OCI-LY1 (cell line): ENCODE results near the gene ASTL.

Source experiments
- CTCF ChIP-seq: fragments of 200-600 bp; sonication (generic), shearing (Covaris generic); IDR thresholded peaks from 2 replicates; pipeline ENCODE4 v1.5.1; 2017; ENCODE audit warnings: mild to moderate bottlenecking, antibody characterized with exemption, low read length, moderate library complexity, mixed read lengths
- EZH2 ChIP-seq: fragments of 200-600 bp; sonication (generic), shearing (Covaris generic); IDR thresholded peaks from 2 replicates; pipeline ENCODE4 v1.8.0; 2017; ENCODE audit warnings: borderline replicate concordance, mixed run types, mild to moderate bottlenecking, antibody characterized with exemption, low read length, moderate library complexity, mixed read lengths

- no peak for TF ChIP-seq CTCF
- no peak for TF ChIP-seq EZH2
Measured at GRCh38 chr2:96123936-96124335, 14.4 kb downstream of the ASTL start.
